ENCODE measurements around the gene DPH7. TPM values are rescaled to one million over a fixed set of nuclear protein-coding genes. Genes with fewer than 3 reads are reported as not detected.

Gene DPH7
- total RNA-seq, 4 donors from 2014 or later, result 17.0 to 44.1 (median 22.6) TPM

DNA sequence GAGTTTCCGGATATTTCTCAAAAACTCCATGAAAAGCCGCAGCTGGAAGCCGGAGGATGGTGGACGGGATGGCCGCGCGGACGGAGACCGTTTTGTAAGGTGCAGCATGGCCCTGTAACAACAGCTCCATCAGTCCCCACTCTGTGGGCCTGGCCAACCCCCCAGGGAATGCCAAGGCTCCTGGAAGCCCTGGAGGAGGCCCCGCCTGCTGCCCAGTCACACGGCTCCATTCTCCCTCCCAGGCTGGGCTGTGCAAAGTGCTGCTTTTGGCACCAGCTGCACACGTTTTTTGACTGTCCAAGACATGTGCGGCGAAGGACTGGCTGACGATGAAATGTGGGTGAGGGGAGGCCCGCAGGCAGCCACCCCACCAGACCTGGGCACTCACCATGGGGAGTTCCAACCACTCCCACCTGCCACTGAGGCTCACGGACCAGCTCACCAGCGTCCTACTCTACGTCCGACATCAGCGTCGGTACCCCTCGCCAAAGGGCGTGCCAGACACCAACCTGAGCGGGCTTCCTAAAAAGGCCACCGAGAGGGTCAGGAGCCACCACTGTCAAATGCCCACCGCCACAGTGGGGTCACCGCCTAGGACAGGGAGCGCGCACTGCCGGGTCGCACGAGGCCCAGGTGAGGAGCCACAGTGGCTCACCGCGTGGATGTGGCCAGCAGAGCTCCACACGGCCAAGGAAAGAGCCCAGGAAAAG lies 55.8 kb downstream of the DPH7 start:
- TF ChIP-seq, protein P1, sequence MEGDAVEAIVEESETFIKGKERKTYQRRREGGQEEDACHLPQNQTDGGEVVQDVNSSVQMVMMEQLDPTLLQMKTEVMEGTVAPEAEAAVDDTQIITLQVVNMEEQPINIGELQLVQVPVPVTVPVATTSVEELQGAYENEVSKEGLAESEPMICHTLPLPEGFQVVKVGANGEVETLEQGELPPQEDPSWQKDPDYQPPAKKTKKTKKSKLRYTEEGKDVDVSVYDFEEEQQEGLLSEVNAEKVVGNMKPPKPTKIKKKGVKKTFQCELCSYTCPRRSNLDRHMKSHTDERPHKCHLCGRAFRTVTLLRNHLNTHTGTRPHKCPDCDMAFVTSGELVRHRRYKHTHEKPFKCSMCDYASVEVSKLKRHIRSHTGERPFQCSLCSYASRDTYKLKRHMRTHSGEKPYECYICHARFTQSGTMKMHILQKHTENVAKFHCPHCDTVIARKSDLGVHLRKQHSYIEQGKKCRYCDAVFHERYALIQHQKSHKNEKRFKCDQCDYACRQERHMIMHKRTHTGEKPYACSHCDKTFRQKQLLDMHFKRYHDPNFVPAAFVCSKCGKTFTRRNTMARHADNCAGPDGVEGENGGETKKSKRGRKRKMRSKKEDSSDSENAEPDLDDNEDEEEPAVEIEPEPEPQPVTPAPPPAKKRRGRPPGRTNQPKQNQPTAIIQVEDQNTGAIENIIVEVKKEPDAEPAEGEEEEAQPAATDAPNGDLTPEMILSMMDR (IDR thresholded peaks at IDR 0.05; ENCODE audit: low read depth), result no peak

DNA sequence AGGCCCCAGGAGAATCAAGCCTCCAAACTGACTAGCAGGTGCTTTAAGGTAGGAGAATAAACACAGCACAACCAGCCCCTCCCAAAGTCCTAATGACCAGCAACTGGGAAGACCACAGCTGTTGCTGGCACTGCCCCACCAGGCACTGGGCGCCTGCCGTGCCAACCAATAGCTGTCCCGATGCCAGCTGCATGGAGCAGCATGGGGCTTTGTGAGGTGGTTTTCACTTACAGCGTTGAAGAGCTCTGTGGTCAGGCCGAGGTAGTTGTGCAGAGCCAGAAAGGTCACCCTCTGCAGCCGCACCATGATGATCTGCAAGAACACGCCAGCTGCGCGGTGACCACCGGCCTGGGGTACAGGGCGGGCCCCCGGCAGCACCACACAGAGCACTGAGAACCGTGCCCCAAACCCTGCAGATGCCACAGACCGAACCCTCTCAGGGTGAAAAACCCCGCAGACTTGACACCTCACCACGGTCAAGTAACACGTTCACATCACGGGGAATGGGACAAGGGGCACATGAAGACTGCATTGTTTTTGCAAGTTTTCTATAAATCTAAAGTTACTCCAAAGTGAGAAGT lies 57.2 kb downstream of the DPH7 start:
- TF ChIP-seq, protein P1 (IDR thresholded peaks at IDR 0.05; ENCODE audit: low read depth), result no peak

DNA sequence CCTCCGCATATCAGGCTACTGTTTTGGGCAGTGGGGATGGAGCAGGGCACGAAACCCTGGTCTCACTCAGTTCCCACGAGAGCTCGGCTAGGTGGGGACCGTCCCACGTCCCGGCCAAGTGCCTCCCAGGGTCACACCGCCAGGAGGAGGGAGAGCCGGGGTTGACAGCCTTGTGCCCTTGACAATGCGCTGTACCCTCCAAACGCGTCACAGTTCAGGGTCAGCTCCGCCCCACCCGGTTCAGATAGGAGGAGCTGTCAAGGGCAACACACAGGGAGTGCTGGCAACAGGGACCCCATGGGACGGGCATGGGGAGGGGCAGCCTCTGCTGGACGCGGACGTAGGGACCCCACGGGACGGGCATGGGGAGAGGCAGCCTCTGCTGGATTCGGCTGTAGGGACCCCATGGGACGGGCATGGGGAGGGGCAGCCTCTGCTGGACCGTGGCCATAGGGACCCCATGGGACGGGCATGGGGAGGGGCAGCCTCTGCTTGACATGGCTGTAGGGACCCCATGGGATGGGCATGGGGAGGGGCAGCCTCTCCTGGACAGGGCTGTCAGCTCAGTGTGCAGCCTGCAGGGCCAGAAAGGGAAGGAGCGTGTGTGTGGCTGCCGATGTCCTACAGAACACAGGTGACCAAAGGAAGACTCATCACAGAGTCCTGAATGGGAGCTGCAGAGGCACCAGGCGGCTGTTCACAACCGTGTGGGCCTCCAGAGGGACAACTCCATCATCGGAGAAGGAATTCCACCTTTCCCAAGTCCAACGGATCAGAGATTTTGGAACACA lies 57.9 kb downstream of the DPH7 start:
- TF ChIP-seq, protein P1 (IDR thresholded peaks at IDR 0.05; ENCODE audit: low read depth), result no peak

DNA sequence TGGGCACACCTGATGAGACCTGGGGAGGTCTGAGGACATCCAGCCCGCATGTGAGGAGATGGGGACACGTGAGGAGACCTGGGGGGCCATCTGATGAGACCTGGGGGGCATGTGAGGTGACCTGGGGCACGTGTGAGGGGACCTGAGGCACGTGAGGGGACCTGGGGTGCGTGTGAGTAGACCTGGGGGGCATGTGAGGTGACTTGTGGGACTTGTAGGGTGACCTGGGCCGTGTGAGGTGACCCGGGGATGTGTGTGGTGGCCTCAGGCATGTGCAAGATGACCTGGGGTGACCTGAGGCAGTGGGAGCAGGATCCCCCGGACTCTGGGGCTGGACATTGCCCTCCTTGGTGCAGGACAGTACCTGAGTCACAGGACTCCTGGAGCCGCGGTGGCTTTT lies 59.2 kb downstream of the DPH7 start:
- TF ChIP-seq, protein P1 (IDR thresholded peaks at IDR 0.05; ENCODE audit: low read depth), result no peak

DNA sequence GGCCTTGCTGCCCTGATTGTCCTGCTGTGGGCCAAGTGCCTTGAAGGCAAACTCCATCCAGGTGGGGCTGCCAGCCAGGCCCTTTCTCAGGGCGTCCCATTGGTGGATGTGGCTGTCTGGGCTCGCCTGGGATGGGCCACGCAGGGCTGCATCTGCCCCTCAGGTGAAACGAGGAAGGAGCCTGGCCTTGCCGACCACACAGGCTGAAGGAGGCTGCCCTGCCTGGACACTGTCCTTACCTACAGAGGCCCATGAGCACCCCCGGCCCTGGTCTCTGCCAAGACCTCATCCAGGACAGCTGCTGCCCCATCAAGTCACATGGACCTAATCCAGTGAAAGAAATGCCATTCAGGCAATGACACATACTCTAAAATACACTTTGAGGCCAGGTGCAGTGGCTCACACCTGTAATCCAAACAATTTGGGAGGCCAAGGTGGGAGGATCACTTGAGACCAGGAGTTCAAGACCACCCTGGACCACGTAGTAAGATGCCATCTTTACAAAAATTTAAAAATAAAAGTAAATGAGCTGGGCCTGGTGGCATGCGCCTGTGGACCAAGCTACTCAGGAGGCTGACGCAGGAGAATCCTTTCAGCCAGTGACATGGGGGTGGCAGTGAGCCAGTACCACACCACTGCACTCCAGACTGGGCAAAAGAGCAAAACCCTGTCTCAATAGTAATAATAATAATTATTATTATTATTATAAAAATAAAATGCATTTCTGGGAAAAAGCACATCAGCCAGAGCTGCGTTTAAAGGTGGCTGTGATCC lies 62.4 kb downstream of the DPH7 start:
- TF ChIP-seq, protein P1 (IDR thresholded peaks at IDR 0.05; ENCODE audit: low read depth), result no peak

DNA sequence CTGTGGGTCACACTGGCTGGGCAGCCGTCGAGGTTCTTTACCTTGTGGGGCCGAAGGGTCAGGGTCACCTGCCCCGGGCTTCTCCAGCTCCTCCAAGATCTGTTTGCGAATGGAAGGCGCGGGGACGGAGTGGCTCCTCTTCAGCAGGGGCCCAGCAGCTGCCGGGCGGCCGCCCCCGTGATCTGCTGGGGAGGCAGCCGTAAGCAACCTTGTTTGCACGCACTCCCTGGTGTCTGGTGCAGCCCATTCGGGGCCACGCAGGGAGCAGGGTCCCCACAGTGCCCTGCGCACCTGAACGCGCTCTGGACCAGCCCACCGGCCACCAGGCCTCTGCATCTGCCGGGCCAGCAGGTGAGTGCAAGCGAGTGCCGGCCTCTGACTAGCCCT lies 63.4 kb downstream of the DPH7 start:
- TF ChIP-seq, protein P1 (IDR thresholded peaks at IDR 0.05; ENCODE audit: low read depth), result no peak

Measured in subcutaneous adipose tissue (tissue), 4 donors.